Chondrocyte (in vitro differentiated cells): ENCODE results near the gene COLEC12. TPM values are rescaled to one million over a fixed set of nuclear protein-coding genes. Genes with fewer than 3 reads are reported as not detected.

ENCODE experiments used
- DNase-seq: peaks from one replicate; pipeline ENCODE4 v3.0.0; 2021; ENCODE audit warnings: mixed read lengths, low spot score
- H3K27ac Mint-ChIP-seq: one replicate; pipeline ENCODE4 v1.8.0; 2021; ENCODE audit warnings: mild to moderate bottlenecking, moderate library complexity, mixed read lengths; ENCODE audit not compliant: unreplicated experiment
- H3K27me3 Mint-ChIP-seq: 2 replicates; pipeline ENCODE4 v1.8.0; 2021; ENCODE audit warnings: low read depth, mixed read lengths
- H3K36me3 Mint-ChIP-seq: 2 replicates; pipeline ENCODE4 v1.8.0; 2021; ENCODE audit warnings: low read depth, mixed read lengths
- H3K4me1 Mint-ChIP-seq: 2 replicates; pipeline ENCODE4 v1.8.0; 2021; ENCODE audit warnings: low read depth, mild to moderate bottlenecking, mixed read lengths
- H3K4me3 Mint-ChIP-seq: one replicate; pipeline ENCODE4 v1.8.0; 2021; ENCODE audit warnings: mild to moderate bottlenecking, moderate library complexity, mixed read lengths; ENCODE audit not compliant: unreplicated experiment
- H3K9me3 Mint-ChIP-seq: 2 replicates; pipeline ENCODE4 v1.8.0; 2021; ENCODE audit warnings: low read depth, mixed read lengths
- CTCF ChIP-seq: fragments of 200-600 bp; sonication (generic); IDR thresholded peaks from 2 replicates; pipeline ENCODE4 v1.5.0; 2021; ENCODE audit warnings: antibody characterized with exemption, mild to moderate bottlenecking, moderate library complexity
- total RNA-seq: library from RNA; stranded (reverse); gene quantifications from 3 replicates; pipeline ENCODE4 v1.2.1, GENCODE V29; 2021

Gene COLEC12
- total RNA-seq, 1 donor from 2014 or later, result 2.1 TPM

DNA sequence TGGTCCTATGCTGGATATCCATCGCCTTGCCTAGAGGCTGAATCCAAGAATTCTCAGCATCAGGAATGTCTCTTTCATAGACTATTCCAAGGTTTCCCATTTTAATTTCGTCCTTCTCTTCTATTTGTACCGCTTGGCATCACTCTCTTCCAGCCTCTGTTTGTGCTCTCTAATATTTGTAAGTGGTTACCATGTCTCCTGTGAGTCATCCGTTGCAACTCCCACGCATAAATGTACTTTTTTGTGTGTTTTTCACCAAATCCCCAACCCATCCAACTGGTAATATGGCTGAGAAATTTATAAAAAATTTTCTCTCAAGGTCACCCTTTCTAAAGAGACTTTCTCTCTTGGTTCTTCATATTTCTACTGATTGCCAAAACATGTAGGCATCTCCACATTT is 21.8 kb downstream of the COLEC12 start:
- DNase-seq, result no peak
- no peaks in the 10 kb centered on the region for H3K9me3 Mint-ChIP-seq
- H3K36me3 Mint-ChIP-seq, result no peaks in the 10 kb centered on the region
- no peak for TF ChIP-seq CTCF
- H3K27me3 Mint-ChIP-seq, result no peaks in the 10 kb centered on the region
- H3K27ac Mint-ChIP-seq, result peak overlapping the region; percentile 94
- peaks cover 55% of the 10 kb centered on the region for H3K4me1 Mint-ChIP-seq
- peak overlapping the region; percentile 54 for H3K4me3 Mint-ChIP-seq

- no peak for DNase-seq
- no peak overlapping the region for H3K4me3 Mint-ChIP-seq
These were observed 22.9 kb downstream of the COLEC12 start for GRCh38 chr18:477565-477964.

GRCh38 chr18:476251-476664 is 24.2 kb downstream of the COLEC12 start:
- Mint-ChIP-seq H3K4me3 (no peak overlapping the region), H3K9me3 (no peaks in the 10 kb centered on the region), H3K27ac (peak overlapping the region; percentile 84), H3K4me1 (peaks cover 62% of the 10 kb centered on the region), H3K27me3 (no peaks in the 10 kb centered on the region), H3K36me3 (no peaks in the 10 kb centered on the region)
- TF ChIP-seq CTCF, result peak; percentile 11
- no peak for DNase-seq

More at GRCh38 chr18:477565-477964, 22.9 kb downstream of the COLEC12 start:
- TF ChIP-seq CTCF, result peak; percentile 24
- Mint-ChIP-seq H3K4me1 (peaks cover 59% of the 10 kb centered on the region), H3K27ac (no peak overlapping the region), H3K36me3 (no peaks in the 10 kb centered on the region), H3K9me3 (no peaks in the 10 kb centered on the region), H3K27me3 (no peaks in the 10 kb centered on the region)

DNA sequence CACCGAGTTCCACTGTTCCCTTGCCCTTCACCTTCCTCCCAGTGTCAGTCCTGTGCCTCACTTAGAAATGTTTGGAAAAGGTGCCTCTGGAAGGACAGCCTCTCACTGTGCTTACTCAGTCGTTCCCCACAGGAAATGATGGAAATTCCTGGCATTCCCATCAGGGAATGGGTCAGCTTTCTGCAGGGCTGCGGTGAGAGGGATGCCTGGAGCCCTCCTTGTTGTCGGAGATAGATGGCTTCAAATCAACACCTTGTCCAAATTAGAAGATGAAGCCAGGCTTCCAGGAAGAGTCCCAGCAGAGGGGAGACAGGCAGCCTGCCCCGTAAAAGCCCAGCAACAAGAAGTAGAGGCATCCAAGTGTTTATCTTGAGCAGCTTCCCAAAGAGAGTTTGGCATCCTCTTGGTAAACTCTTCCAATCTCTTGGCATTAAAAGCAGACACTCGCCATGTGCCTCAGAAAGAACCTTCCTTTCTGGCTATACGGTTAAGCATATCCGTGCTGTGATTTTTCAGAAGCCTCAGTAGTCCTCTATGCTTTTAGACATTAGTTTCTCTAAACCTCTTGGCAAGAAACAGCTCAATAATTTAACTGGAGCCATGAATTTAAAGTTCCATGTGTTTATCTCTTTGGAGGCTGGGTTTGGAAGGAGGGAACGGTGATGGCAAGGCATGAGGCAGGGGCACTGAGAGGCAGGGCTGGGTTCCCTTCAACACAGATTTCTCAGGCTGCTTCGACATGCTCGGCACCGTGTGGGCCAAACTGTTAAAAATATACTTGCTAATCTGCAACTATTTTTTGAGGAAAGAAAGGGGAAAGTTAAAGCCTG is 25.1 kb downstream of the COLEC12 start:
- H3K36me3 Mint-ChIP-seq, result no peaks in the 10 kb centered on the region
- H3K4me3 Mint-ChIP-seq, result no peak overlapping the region
- no peak for TF ChIP-seq CTCF
- H3K27me3 Mint-ChIP-seq, result no peaks in the 10 kb centered on the region
- H3K9me3 Mint-ChIP-seq, result no peaks in the 10 kb centered on the region
- DNase-seq, result no peak
- H3K27ac Mint-ChIP-seq, result peak overlapping the region; percentile 84
- peaks cover 71% of the 10 kb centered on the region for H3K4me1 Mint-ChIP-seq

DNA sequence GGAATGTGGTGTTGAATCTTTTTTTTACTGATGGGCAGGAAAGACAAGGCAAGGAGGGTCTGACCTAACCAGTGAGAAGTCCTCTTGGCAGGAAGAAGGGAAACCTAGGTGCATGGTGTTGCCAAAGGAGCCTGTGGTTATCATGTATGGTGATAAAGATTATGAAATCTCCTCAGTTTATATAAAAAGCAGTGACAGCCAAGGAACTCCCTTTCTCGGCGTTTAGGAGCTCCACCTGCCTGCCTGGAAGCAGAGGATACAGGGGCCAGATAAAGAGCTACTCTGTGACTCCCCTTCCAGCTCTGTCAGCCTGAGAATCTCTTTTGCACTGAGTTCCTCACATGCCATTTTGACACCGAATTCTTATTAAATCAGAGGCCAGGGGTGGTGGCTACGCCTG is 26.1 kb downstream of the COLEC12 start:
- Mint-ChIP-seq H3K4me1 (peaks cover 61% of the 10 kb centered on the region), H3K27me3 (no peaks in the 10 kb centered on the region), H3K36me3 (no peaks in the 10 kb centered on the region), H3K9me3 (no peaks in the 10 kb centered on the region), H3K27ac (no peak overlapping the region), H3K4me3 (no peak overlapping the region)
- no peak for DNase-seq
- TF ChIP-seq CTCF, result no peak
